HepG2 (cell line): Measurements from ENCODE around the gene VASN. TPM values are rescaled to one million over a fixed set of nuclear protein-coding genes. Genes with fewer than 3 reads are reported as not detected.
A peak's percentile ranks its signal among the peaks of the same experiment; 100 is the strongest.
"Not testable (repeated sequence)": the region's sequence is repeated elsewhere in the genome, so short reads cannot be mapped to it uniquely, and the experiment has no call there.

Experiments used
- ATAC-seq: fragments of 200-7000 bp; cut with Tn5 transposase; 3 replicates; pipeline ENCODE4 v1.9.1; 2020; ENCODE audit warnings: mild to moderate bottlenecking, moderate library complexity
- BruUV-seq: library from RNA; stranded (reverse); fragments of 400-500 nt; replicated peaks from 2 replicates; lab custom pipeline; 2021; lab: Mats Ljungman, UMichigan
- CTCF ChIA-PET: fragments of 300-600 bp; formaldehyde crosslinking; extraction: SDS; loops from one replicate; lab custom pipeline; 2021; ENCODE audit warnings: low total read pairs, inconsistent platforms, low intra/inter-chr PET ratio; lab: Yijun Ruan, JAX
- POLR2A ChIA-PET: fragments of 350-600 bp; sonication (Branson Sonifier 250); formaldehyde crosslinking; loops from one replicate; lab custom pipeline; 2020; ENCODE audit warnings: antibody characterized with exemption, inconsistent platforms; lab: Yijun Ruan, JAX
- DNase-seq: peaks from one replicate; pipeline ENCODE4 v3.0.0-alpha.2; 2015; ENCODE audit warnings: low spot score
- FAIRE-seq: peaks from 3 replicates; lab custom pipeline; 2011; peaks lifted over from hg19 to GRCh38; lab: Jason Lieb, UNC
- H2AFZ ChIP-seq: one replicate; pipeline ENCODE4 v1.6.1; 2011; ENCODE audit warnings: low read length, inconsistent platforms
- H3K27ac ChIP-seq: fragments of 300-600 bp; 3 replicates; pipeline ENCODE4 v1.8.0; 2011; ENCODE audit warnings: mixed run types, mild to moderate bottlenecking, mixed read lengths, low read length, inconsistent platforms; ENCODE audit not compliant: insufficient read depth; ENCODE audit errors: extremely low read length
- H3K27me3 ChIP-seq, 2 experiments: fragments of 200-600 bp in 1 of 2; 2 replicates in 1 of 2; 3 replicates in 1 of 2; pipeline versions ENCODE4 v1.6.0 to v1.8.0; 2011; ENCODE audit warnings: low read length in 2 of 2, mild to moderate bottlenecking in 2 of 2, moderate library complexity in 2 of 2, inconsistent platforms in 1 of 2; ENCODE audit not compliant: insufficient read depth in 2 of 2, control insufficient read depth in 1 of 2
- H3K36me3 ChIP-seq, 2 experiments: fragments of 200-600 bp in 1 of 2; replicated peaks in 1 of 2; 2 replicates in 1 of 2; 3 replicates in 1 of 2; pipeline versions ENCODE4 v1.5.1 to v1.8.0; 2011; ENCODE audit warnings: low read length in 2 of 2, inconsistent platforms in 1 of 2; ENCODE audit not compliant: insufficient read depth in 2 of 2, control insufficient read depth in 1 of 2
- H3K4me1 ChIP-seq: 2 replicates; pipeline ENCODE4 v1.5.1; 2012; ENCODE audit warnings: low read length, inconsistent platforms; ENCODE audit not compliant: insufficient read depth
- H3K4me2 ChIP-seq: 2 replicates; pipeline ENCODE4 v1.6.0; 2011; ENCODE audit warnings: low read depth, low read length, inconsistent platforms
- H3K4me3 ChIP-seq, 3 experiments: fragments of 200-600 bp in 1 of 3; sonication (generic), shearing (Covaris generic) in 1 of 3; replicated peaks in 1 of 3; 2 replicates each; pipeline ENCODE4 v1.5.1; 2011 to 2016; ENCODE audit warnings: low read length in 3 of 3, inconsistent platforms in 2 of 3, low read depth in 2 of 3, mild to moderate bottlenecking in 2 of 3, control low read depth in 1 of 3, mixed read lengths in 1 of 3; ENCODE audit not compliant: insufficient read depth in 1 of 3
- H3K79me2 ChIP-seq: one replicate; pipeline ENCODE4 v1.6.1; 2011; ENCODE audit warnings: low read length, inconsistent platforms; ENCODE audit not compliant: insufficient read depth
- H3K9ac ChIP-seq: 2 replicates; pipeline ENCODE4 v1.6.0; 2011; ENCODE audit warnings: mild to moderate bottlenecking, low read depth, low read length, inconsistent platforms; ENCODE audit not compliant: insufficient read depth
- H3K9me3 ChIP-seq: 2 replicates; pipeline ENCODE4 v1.5.1; 2012; ENCODE audit warnings: mild to moderate bottlenecking, low read length
- H4K20me1 ChIP-seq: 2 replicates; pipeline ENCODE4 v1.6.0; 2011; ENCODE audit warnings: inconsistent platforms, mild to moderate bottlenecking, low read length, moderate library complexity; ENCODE audit not compliant: insufficient read depth
- CREB1 ChIP-seq, 2 experiments: fragments of 450-650 bp in 1 of 2; IDR thresholded peaks; 2 replicates each; pipeline ENCODE4 v1.6.1; 2016 to 2017; ENCODE audit warnings: control low read depth in 1 of 2, mild to moderate bottlenecking in 1 of 2, missing compliant biosample characterization in 1 of 2, missing genetic modification characterization in 1 of 2
- GATAD2A ChIP-seq: IDR thresholded peaks from 2 replicates; pipeline ENCODE4 v1.6.1; 2016
- KMT2A ChIP-seq: sonication (generic); formaldehyde crosslinking; IDR thresholded peaks from 2 replicates; pipeline ENCODE4 v1.4.0; 2020; ENCODE audit warnings: missing genetic modification reagents
- PCBP2 ChIP-seq: fragments of 200-400 bp; formaldehyde crosslinking; optimal IDR thresholded peaks from 2 replicates; pipeline ENCODE3; 2018; ENCODE audit warnings: low read length, low read depth; ENCODE audit not compliant: poor library complexity, severe bottlenecking
- RBM22 ChIP-seq: fragments of 200-400 bp; formaldehyde crosslinking; optimal IDR thresholded peaks from 2 replicates; pipeline ENCODE3; 2017; ENCODE audit warnings: mild to moderate bottlenecking, low read length, moderate library complexity
- SSRP1 ChIP-seq: IDR thresholded peaks from 2 replicates; pipeline ENCODE4 v1.6.1; 2016; ENCODE audit warnings: control low read depth
- SUZ12 ChIP-seq: fragments of 150-350 bp; IDR thresholded peaks from 2 replicates; pipeline ENCODE4 v1.6.1; 2014; ENCODE audit warnings: low read depth, low read length
- TEAD3 ChIP-seq: optimal IDR thresholded peaks from 2 replicates; pipeline ENCODE3; 2016; ENCODE audit warnings: borderline replicate concordance
- ZBTB3 ChIP-seq: sonication (generic); formaldehyde crosslinking; IDR thresholded peaks from 2 replicates; pipeline ENCODE4 v1.4.0; 2020; ENCODE audit warnings: low read depth, mild to moderate bottlenecking, moderate library complexity, missing genetic modification reagents, borderline replicate concordance
- ZNF326 ChIP-seq: sonication (generic); formaldehyde crosslinking; IDR thresholded peaks from 2 replicates; pipeline ENCODE4 v1.4.0; 2020; ENCODE audit warnings: missing genetic modification reagents, borderline replicate concordance
- ZNF605 ChIP-seq: sonication (generic); formaldehyde crosslinking; IDR thresholded peaks from 2 replicates; pipeline ENCODE4 v1.8.0; 2022; ENCODE audit warnings: mild to moderate bottlenecking, missing genetic modification reagents
- WGBS: methylation state at CpG from one replicate; pipeline ENCODE4 v1.1.6; 2017; ENCODE audit warnings: low lambda C conversion rate; 5-methylcytosine and 5-hydroxymethylcytosine counted together
- in situ Hi-C: cut with HindIII; loops from 2 replicates; pipeline ENCODE4 v1.10.0; 2017; ENCODE audit warnings: low pct_unique_long_range_greater_than_20kb; ENCODE audit not compliant: extremely low pct_ligation_motif_present
- intact Hi-C: fragments of 100-400 bp; cut with micrococcal nuclease; formaldehyde crosslinking; loops from one replicate; pipeline ENCODE4 v1.10.0; 2022; ENCODE audit not compliant: unreplicated experiment
- polyA plus RNA-seq, 8 experiments: library from polyadenylated mRNA; depleted of rRNA in 3 of 8; stranded (reverse) in 7 of 8; unstranded in 1 of 8; fragments of >200 nt; fragmentation: Illumina TruSeq in 4 of 8; extraction: Trizol in 4 of 8; gene quantifications; 2 replicates each; pipeline versions ENCODE4 v1.2.1 to v1.2.3, GENCODE V29; 2011 to 2016; ENCODE audit warnings: low read depth in 4 of 8, missing spikeins in 1 of 8, mixed read lengths in 1 of 8; ENCODE audit not compliant: insufficient read depth in 1 of 8
- total RNA-seq, 5 experiments: library from RNA; depleted of rRNA; stranded (reverse); fragments of >200 nt; fragmentation: Illumina TruSeq; extraction: Trizol; gene quantifications; 2 replicates each; pipeline ENCODE4 v1.2.3, GENCODE V29; 2016; ENCODE audit warnings: low read depth in 1 of 5
- TF ChIP-seq, protein P1 (sequence below): sonication (generic); formaldehyde crosslinking; conservative IDR thresholded peaks from 2 replicates; pipeline ENCODE4 v1.8.0; 2022; ENCODE audit warnings: missing genetic modification reagents

VASN gene
- total and polyA plus RNA-seq, 2 of the 13 experiments (the other 11 are each of a cell fraction or from before 2014, with no cell fraction given): 8.4 to 18.2 TPM

DNA sequence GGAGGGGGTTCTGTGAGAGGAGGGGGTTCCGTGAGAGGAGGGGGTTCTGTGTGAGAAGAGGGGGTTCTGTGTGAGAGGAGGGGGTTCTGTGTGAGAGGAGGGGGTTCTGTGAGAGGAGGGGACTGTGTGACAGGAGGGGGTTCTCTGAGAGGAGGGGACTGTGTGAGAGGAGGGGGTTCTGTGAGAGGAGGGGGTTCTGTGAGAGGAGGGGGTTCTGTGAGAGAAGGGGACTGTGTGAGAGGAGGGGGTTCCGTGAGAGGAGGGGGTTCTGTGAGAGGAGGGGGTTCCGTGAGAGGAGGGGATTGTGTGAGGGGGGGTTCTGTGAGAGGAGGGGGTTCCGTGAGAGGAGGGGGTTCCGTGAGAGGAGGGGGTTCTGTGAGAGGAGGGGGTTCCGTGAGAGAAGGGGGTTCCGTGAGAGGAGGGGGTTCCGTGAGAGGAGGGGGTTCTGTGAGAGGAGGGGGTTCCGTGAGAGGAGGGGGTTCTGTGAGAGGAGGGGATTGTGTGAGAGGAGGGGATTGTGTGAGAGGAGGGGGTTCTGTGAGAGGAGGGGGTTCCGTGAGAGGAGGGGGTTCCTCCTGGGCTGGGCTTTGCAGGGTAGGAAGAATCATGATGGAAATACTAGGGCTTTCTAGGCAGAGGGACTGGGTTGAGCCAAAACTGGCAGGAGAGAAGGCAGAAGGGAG is 27.2 kb upstream of the VASN start:
- H2AFZ ChIP-seq, ATAC-seq, H3K27me3 ChIP-seq, CTCF ChIA-PET, intact Hi-C loops, H3K9me3 ChIP-seq, BruUV-seq, in situ Hi-C loops, DNase-seq, FAIRE-seq: not testable (repeated sequence)
- Histone ChIP-seq H3K27ac (peak overlapping the region; percentile 88), H4K20me1 (peaks cover 17% of the 10 kb centered on the region), H3K79me2 (peaks cover 38% of the 10 kb centered on the region), H3K4me1 (peaks cover 50% of the 10 kb centered on the region), H3K4me2 (peak overlapping the region; percentile 90), H3K9ac (peak overlapping the region; percentile 81), H3K4me3 (peak overlapping the region in 2 of 3 experiments; percentile 5 to 74; a peak in 4 of 6 replicates), H3K36me3 (peaks cover 6 to 25% of the 10 kb centered on the region in 2 experiments; a peak in 3 of 5 replicates)
- POLR2A ChIA-PET: interaction anchor here (0.8 to 2.7 kb wide), 5 partner anchors 20 to 73 kb away, joined by 3 to 11 read pairs (median 4); partner anchors contain the start of gene TFAP4
- 50% methylated on average over 10 of the region's 10 CpGs for WGBS
- peak; percentile 77 for TF ChIP-seq PCBP2
- peak; percentile 57 for TF ChIP-seq RBM22
- TF ChIP-seq SSRP1 (CRISPR knock-in tag): peak; percentile 55; the same call in 1 of the 2 replicates

DNA sequence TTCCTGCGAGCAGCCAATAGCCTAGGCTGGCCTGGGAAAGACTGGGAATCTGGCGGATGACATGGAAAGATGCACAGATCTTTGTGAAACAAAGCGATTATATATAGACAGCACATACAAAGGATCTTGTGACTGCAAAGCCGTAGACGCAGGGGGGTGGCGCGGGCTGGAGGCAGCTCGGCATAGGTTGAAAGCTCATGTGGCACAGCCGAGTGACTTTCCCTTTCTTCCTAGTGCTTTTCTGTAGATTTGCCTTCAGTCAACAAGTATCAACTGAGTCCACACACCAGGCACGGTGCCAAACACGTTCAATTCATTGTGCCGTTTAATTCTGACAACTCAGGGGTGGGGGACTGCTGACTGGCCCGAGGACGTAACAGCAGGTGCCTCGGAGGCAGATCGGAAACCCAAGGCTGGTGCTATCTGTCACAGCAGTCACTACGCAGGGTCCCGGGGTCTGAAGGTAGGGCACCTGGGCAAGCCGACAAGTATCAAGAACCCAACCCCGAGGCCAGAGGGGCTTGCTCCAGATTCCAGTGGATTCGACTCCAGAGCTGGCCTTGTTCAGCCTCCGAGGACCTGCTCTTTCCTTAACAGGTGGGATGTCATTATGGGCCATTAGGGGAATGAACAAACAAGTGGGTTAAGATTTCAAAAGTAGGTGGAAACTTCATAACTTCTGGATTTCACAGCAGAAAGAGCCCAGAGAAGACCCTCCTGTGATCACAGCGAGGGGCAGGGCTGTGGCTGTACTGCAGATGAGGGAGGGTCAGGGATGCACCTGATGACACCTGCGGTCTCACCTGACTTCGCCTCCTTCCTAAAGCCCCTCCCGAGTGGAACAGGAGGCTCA is 26.4 kb upstream of the VASN start:
- peak; percentile 67 for ATAC-seq
- in situ Hi-C loops: no loop called here
- TF ChIP-seq KMT2A (CRISPR knock-in tag): 0 out of 2 replicates have a peak, but pooled peaks have one; percentile 10
- TF ChIP-seq TEAD3: peak; percentile 25
- TF ChIP-seq, protein P1, sequence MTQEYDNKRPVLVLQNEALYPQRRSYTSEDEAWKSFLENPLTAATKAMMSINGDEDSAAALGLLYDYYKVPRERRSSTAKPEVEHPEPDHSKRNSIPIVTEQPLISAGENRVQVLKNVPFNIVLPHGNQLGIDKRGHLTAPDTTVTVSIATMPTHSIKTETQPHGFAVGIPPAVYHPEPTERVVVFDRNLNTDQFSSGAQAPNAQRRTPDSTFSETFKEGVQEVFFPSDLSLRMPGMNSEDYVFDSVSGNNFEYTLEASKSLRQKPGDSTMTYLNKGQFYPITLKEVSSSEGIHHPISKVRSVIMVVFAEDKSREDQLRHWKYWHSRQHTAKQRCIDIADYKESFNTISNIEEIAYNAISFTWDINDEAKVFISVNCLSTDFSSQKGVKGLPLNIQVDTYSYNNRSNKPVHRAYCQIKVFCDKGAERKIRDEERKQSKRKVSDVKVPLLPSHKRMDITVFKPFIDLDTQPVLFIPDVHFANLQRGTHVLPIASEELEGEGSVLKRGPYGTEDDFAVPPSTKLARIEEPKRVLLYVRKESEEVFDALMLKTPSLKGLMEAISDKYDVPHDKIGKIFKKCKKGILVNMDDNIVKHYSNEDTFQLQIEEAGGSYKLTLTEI: no peak
- TF ChIP-seq ZNF605 (CRISPR knock-in tag): 0 out of 2 replicates have a peak, but pooled peaks have one; percentile 41
- no peak for TF ChIP-seq SUZ12
- no peak for TF ChIP-seq ZBTB3 (CRISPR knock-in tag)
- 0 out of 2 replicates have a peak, but pooled peaks have one; percentile 30 for TF ChIP-seq GATAD2A (CRISPR knock-in tag)
- TF ChIP-seq ZNF326 (CRISPR knock-in tag): no peak; the same call in 1 of the 2 replicates
- TF ChIP-seq CREB1 (IDR thresholded peaks at IDR 0.05): no peak
- no peak for TF ChIP-seq CREB1 (CRISPR knock-in tag; IDR thresholded peaks at IDR 0.05)

More for the DNA sequence above, 26.4 kb upstream of the VASN start:
- Histone ChIP-seq H3K4me1 (peaks cover 57% of the 10 kb centered on the region), H3K9me3 (no peaks in the 10 kb centered on the region), H3K9ac (peak overlapping the region; percentile 81), H3K27ac (peak overlapping the region; percentile 88), H3K36me3 (peaks cover 6 to 20% of the 10 kb centered on the region in 2 experiments; a peak in 3 of 5 replicates), H4K20me1 (peaks cover 17% of the 10 kb centered on the region), H3K4me2 (peak overlapping the region; percentile 90), H3K79me2 (peaks cover 45% of the 10 kb centered on the region), H3K4me3 (peak overlapping the region; percentile 39 to 74 (median 46)), H2AFZ (no peak overlapping the region), H3K27me3 (no peaks in the 10 kb centered on the region)
- ChIA-PET POLR2A (interaction anchor here (0.6 to 2.7 kb wide), 18 partner anchors 17 to 91 kb away, joined by 3 to 15 read pairs (median 4); partner anchors contain the start of genes TFAP4 and VASN), CTCF (no interaction called here)
- FAIRE-seq (peak; percentile 63), DNase-seq (peak; percentile 87)
- intact Hi-C loops: no loop called here
- WGBS: 5% methylated on average over 20 of the region's 26 CpGs
- BruUV-seq: TSS peak; percentile 91
